GM23248 (cell line): ENCODE results near the gene CAMKMT. TPM values are rescaled to one million over a fixed set of nuclear protein-coding genes. Genes with fewer than 3 reads are reported as not detected.

Experiments used
- DNase-seq: peaks from one replicate; pipeline ENCODE4 v3.0.0-alpha.2; 2015
- H2AFZ ChIP-seq: fragments of 200-600 bp; sonication (generic); 2 replicates; pipeline ENCODE4 v1.6.1; 2016; ENCODE audit warnings: antibody characterized with exemption
- H3F3A ChIP-seq: fragments of 200-600 bp; sonication (generic); 2 replicates; pipeline ENCODE4 v1.6.1; 2016; ENCODE audit warnings: mild to moderate bottlenecking, antibody characterized with exemption, mixed run types; ENCODE audit not compliant: insufficient read depth
- H3K27ac ChIP-seq: fragments of 200-600 bp; sonication (generic); 2 replicates; pipeline ENCODE4 v1.5.1; 2016; ENCODE audit warnings: mild to moderate bottlenecking
- H3K27me3 ChIP-seq: fragments of 200-600 bp; sonication (generic); replicated peaks from 2 replicates; pipeline ENCODE4 v1.6.1; 2016; ENCODE audit warnings: mild to moderate bottlenecking; ENCODE audit not compliant: insufficient read depth
- H3K36me3 ChIP-seq: fragments of 200-600 bp; sonication (generic); 2 replicates; pipeline ENCODE4 v1.6.1; 2016; ENCODE audit warnings: low read depth, mild to moderate bottlenecking
- H3K4me1 ChIP-seq: fragments of 200-600 bp; sonication (generic); 2 replicates; pipeline ENCODE4 v1.6.1; 2016; ENCODE audit warnings: mild to moderate bottlenecking; ENCODE audit not compliant: insufficient read depth
- H3K4me2 ChIP-seq: fragments of 200-600 bp; sonication (generic); one replicate; pipeline ENCODE4 v1.6.1; 2016; ENCODE audit warnings: mild to moderate bottlenecking; ENCODE audit not compliant: unreplicated experiment
- H3K4me3 ChIP-seq: fragments of 200-600 bp; sonication (generic); 2 replicates; pipeline ENCODE4 v1.5.1; 2016; ENCODE audit warnings: mild to moderate bottlenecking
- H3K79me2 ChIP-seq: fragments of 200-600 bp; sonication (generic); 2 replicates; pipeline ENCODE4 v1.6.1; 2016; ENCODE audit warnings: mild to moderate bottlenecking; ENCODE audit not compliant: insufficient read depth
- H3K9ac ChIP-seq: fragments of 200-600 bp; sonication (generic); 2 replicates; pipeline ENCODE4 v1.6.1; 2016; ENCODE audit warnings: mild to moderate bottlenecking
- H3K9me2 ChIP-seq: fragments of 200-600 bp; sonication (generic); 2 replicates; pipeline ENCODE4 v1.6.1; 2016; ENCODE audit warnings: mixed run types, mild to moderate bottlenecking, moderate library complexity; ENCODE audit not compliant: insufficient read depth
- H3K9me3 ChIP-seq: fragments of 200-600 bp; sonication (generic); one replicate; pipeline ENCODE4 v1.6.1; 2017; ENCODE audit warnings: low read depth
- H4K20me1 ChIP-seq: fragments of 200-600 bp; sonication (generic); 2 replicates; pipeline ENCODE4 v1.6.0; 2016; ENCODE audit not compliant: insufficient read depth
- EZH2 ChIP-seq: fragments of 200-600 bp; sonication (generic); IDR thresholded peaks from 2 replicates; pipeline ENCODE4 v1.6.1; 2018; ENCODE audit warnings: antibody characterized with exemption, mild to moderate bottlenecking; ENCODE audit not compliant: insufficient read depth, poor library complexity, severe bottlenecking
- EZH2phosphoT487 ChIP-seq: fragments of 200-600 bp; sonication (generic); IDR thresholded peaks from 2 replicates; pipeline ENCODE4 v1.6.1; 2018; ENCODE audit warnings: antibody characterized with exemption, moderate library complexity, mild to moderate bottlenecking, low read depth; ENCODE audit not compliant: insufficient read depth
- WGBS, 2 experiments: methylation state at CpG; one replicate each; pipeline ENCODE4 v1.1.6; 2015 to 2017; ENCODE audit warnings: low lambda C conversion rate in 2 of 2, low coverage in 1 of 2; ENCODE audit errors: missing lambda C conversion rate in 2 of 2; 5-methylcytosine and 5-hydroxymethylcytosine counted together
- in situ Hi-C: fragments of 300-500 bp; cut with MboI; formaldehyde crosslinking; loops from 2 replicates; pipeline ENCODE4 v1.15.0; 2020
- polyA plus RNA-seq: library from polyadenylated mRNA; unstranded; fragments of >200 nt; fragmentation: Nextera tagmentation; extraction: Ambion mirVana; gene quantifications from 2 replicates; pipeline ENCODE4 v1.2.1, GENCODE V29; 2016
- total RNA-seq: library from RNA; depleted of rRNA; stranded (reverse); fragments of >200 nt; shearing (Covaris generic); gene quantifications from 2 replicates; pipeline ENCODE4 v1.2.3, GENCODE V29; 2014; rRNA removed

Gene CAMKMT
- total and polyA plus RNA-seq, 2 experiments from 2014 or later: 3.1 to 6.9 TPM

- 39 to 46% methylated on average over 6 of the region's 6 CpGs for WGBS, 2 experiments
Observed at GRCh38 chr2:44822174-44822573, 460.4 kb downstream of the CAMKMT start.

More at GRCh38 chr2:44822174-44822573, 460.4 kb downstream of the CAMKMT start:
- Histone ChIP-seq H3F3A (no peaks in the 10 kb centered on the region), H3K9ac (no peak overlapping the region), H3K9me2 (no peaks in the 10 kb centered on the region), H2AFZ (no peak overlapping the region), H3K9me3 (no peaks in the 10 kb centered on the region), H3K79me2 (no peaks in the 10 kb centered on the region), H4K20me1 (no peaks in the 10 kb centered on the region), H3K4me2 (no peak overlapping the region), H3K36me3 (no peaks in the 10 kb centered on the region), H3K4me1 (no peaks in the 10 kb centered on the region), H3K27ac (no peak overlapping the region), H3K27me3 (peaks cover 43% of the 10 kb centered on the region), H3K4me3 (no peak overlapping the region)
- DNase-seq: no peak
- TF ChIP-seq EZH2phosphoT487 (no peak), EZH2 (no peak)
- in situ Hi-C loops: no loop called here

Other genes with a start within 250 kb of the CAMKMT start
- gene PPM1B, start 193.1 kb upstream of the CAMKMT start, total RNA-seq: 17.4 and 24.4 TPM in 2 replicates
- 19.7 and 23.1 TPM in 2 replicates for gene PPM1B, start 193.1 kb upstream of the CAMKMT start, polyA plus RNA-seq
- gene SLC3A1, start 86.5 kb upstream of the CAMKMT start, total RNA-seq: not detected in 2 replicates
- gene SLC3A1, start 86.5 kb upstream of the CAMKMT start, polyA plus RNA-seq: 0.16 and 0.31 TPM in 2 replicates
- gene PREPL, start 453 bp upstream of the CAMKMT start, total RNA-seq: 38.6 and 42.6 TPM in 2 replicates
- 28.7 and 31.5 TPM in 2 replicates for gene PREPL, start 453 bp upstream of the CAMKMT start, polyA plus RNA-seq